Heart left ventricle (tissue), 13 donors: ENCODE results near the gene ZNRF4.

Source experiments
- POLR2A ChIP-seq, 2 donors: fragments of 450-650 bp; IDR thresholded peaks; one replicate each; pipeline ENCODE4 v1.6.1; 2017; ENCODE audit warnings: antibody characterized with exemption in 2 of 2, mild to moderate bottlenecking in 2 of 2, moderate library complexity in 2 of 2
- TF ChIP-seq, protein P1 (sequence below), 12 donors: fragments of 200-600 bp; sonication (generic) in 4 of 12; IDR thresholded peaks; one replicate each; pipeline versions ENCODE4 v1.5.0 to v1.8.0; 2018 to 2022; ENCODE audit warnings: antibody characterized with exemption in 12 of 12, mild to moderate bottlenecking in 5 of 12
- donor health status: ischemic (EF 13 %, LVEDD 7.1; RV severe dilation, severe dysfunction).
- donor health status: DM: no; HTN: yes; CAD: no.
- donor health status: DM: no; HTN: no; CAD: no.
- donor health status: ischemic (EF 25% LVEDD 6.9; RV normal size, moderate dysfunction).
- donor health status: ischemic (EF 25% LVEDD 5.7; RV mildly dilated, moderate dysfunction).
- donor health status: ischemic (EF 35%, LVEDD 5.7; RV mildly dilated, moderate dysfunction).
- donor health status: nonischemic (EF 11% LVEDD 7.7; RV severe dilation, severe dysfunction).
- donor health status: DM: yes; HTN: yes; CAD: no.
- donor health status: PGD.
- donor health status: ischemic (EF 29% LVEDD 5.4; RV normal size, mild dysfunction).
- donor health status: nonischemic (EF 23%, LVEDD 6.1; RV moderate dilation, normal function).

DNA sequence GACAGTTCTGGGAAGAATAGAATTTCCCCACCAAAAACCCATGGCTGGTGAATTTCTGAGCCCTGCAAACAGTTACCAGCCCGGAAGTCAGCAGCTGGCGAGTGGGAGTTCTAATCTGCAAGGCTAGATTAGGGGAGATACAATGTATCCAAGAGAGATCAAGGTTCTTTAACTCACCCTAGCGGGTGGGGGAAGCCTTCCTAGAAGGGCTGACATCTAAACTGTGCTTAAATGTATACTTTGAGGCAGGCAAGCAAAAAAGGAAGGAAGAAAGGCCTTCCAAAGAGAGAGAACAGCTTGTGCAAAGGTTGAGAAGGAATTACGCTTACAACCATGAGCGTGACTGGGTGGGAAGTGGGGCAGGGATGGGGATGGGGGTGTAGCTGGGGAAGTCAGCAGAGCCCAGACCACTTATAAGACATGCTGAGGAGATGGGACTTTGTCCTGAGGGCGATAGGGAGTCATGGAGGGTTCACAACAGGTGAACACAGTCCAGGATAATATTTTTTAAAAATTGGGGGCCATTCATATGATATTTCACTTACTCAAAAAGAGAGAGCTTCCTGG lies 20.8 kb upstream of the ZNRF4 start:
- TF ChIP-seq, protein P1, sequence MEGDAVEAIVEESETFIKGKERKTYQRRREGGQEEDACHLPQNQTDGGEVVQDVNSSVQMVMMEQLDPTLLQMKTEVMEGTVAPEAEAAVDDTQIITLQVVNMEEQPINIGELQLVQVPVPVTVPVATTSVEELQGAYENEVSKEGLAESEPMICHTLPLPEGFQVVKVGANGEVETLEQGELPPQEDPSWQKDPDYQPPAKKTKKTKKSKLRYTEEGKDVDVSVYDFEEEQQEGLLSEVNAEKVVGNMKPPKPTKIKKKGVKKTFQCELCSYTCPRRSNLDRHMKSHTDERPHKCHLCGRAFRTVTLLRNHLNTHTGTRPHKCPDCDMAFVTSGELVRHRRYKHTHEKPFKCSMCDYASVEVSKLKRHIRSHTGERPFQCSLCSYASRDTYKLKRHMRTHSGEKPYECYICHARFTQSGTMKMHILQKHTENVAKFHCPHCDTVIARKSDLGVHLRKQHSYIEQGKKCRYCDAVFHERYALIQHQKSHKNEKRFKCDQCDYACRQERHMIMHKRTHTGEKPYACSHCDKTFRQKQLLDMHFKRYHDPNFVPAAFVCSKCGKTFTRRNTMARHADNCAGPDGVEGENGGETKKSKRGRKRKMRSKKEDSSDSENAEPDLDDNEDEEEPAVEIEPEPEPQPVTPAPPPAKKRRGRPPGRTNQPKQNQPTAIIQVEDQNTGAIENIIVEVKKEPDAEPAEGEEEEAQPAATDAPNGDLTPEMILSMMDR (IDR thresholded peaks at IDR 0.05) = no peak
- TF ChIP-seq POLR2A (IDR thresholded peaks at IDR 0.05) = no peak
